SK-N-MC (cell line): ENCODE measurements around the gene HOMER2.

Experiments
- EZH2 ChIP-seq: fragments of 200-600 bp; sonication (generic); IDR thresholded peaks from one replicate; pipeline ENCODE4 v1.6.1; 2017; ENCODE audit warnings: antibody characterized with exemption
- FOXP2 ChIP-seq: optimal IDR thresholded peaks from 2 replicates; pipeline ENCODE3; 2011; ENCODE audit warnings: mild to moderate bottlenecking, moderate library complexity; ENCODE audit not compliant: insufficient read depth; ENCODE audit errors: extremely low read length, control extremely low read depth

GRCh38 chr15:82986442-82986780, 33.9 kb upstream of the HOMER2 start:
- no peak for TF ChIP-seq FOXP2
- TF ChIP-seq EZH2 = no peak
